ENCODE results near the gene ATP8B4. TPM values are rescaled to one million over a fixed set of nuclear protein-coding genes. Genes with fewer than 3 reads are reported as not detected.

Gene ATP8B4
- total RNA-seq, 1 donor from 2014 or later = 45.8 TPM

DNA sequence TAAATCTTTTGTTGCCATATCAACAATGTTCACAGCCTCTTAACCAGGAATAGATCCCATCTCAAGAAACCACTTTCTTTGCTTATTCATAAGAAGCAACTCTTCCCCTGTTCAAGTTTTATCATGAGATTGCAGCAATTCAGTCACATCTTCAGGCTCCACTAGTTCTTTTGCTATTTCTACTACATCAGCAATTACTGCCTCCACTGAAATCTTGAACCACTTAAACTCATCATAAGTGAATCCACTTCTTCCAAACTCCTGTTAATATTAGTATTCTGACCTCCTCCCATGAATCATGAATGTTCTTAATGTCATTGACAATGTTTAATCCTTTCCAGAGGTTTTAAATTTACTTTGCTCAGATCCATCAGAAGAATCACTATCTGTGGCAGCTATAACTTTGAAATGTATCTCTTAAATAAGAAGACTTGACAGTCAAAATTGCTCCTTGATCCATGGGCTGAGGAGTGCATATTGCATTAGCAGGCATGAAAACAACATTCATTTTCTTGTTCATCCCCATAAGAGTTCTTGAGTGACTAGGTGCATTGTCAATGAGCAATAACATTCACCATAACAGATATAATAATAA is 292.3 kb downstream of the ATP8B4 start:
- H3K27ac Mint-ChIP-seq (ENCODE audit: unreplicated experiment) = no peak overlapping the region
- no peak for TF ChIP-seq CTCF (IDR thresholded peaks at IDR 0.05; ENCODE audit: unreplicated experiment)
- no peak for DNase-seq (ENCODE audit: low spot score)
- H3K36me3 Mint-ChIP-seq (ENCODE audit: low read depth, unreplicated experiment) = no peaks in the 10 kb centered on the region
- no peaks in the 10 kb centered on the region for H3K9me3 Mint-ChIP-seq (ENCODE audit: unreplicated experiment)
- H3K4me3 Mint-ChIP-seq (ENCODE audit: unreplicated experiment) = no peak overlapping the region
- H3K27me3 Mint-ChIP-seq (ENCODE audit: unreplicated experiment) = peaks cover 5% of the 10 kb centered on the region
- H3K4me1 Mint-ChIP-seq (ENCODE audit: unreplicated experiment) = peaks cover 13% of the 10 kb centered on the region

DNA sequence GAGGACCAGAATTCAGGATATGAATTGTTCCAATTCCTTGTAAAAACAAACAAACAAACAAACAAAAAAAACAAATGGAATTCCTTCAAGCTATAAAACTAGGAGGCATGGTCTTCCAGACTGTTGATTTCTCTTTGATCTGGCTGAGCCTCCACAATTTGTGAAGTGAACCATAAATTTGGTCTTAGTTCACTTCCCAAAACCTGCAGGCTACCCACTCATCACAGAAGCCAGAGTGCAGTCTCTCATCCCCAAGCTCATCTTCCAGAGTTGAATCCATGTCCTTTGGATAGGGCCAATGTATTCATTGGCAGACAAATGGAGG is 294.3 kb downstream of the ATP8B4 start:
- H3K36me3 Mint-ChIP-seq (ENCODE audit: low read depth, unreplicated experiment) = no peaks in the 10 kb centered on the region
- no peak overlapping the region for H3K27ac Mint-ChIP-seq (ENCODE audit: unreplicated experiment)
- H3K27me3 Mint-ChIP-seq (ENCODE audit: unreplicated experiment) = peaks cover 3% of the 10 kb centered on the region
- no peak for DNase-seq (ENCODE audit: low spot score)
- H3K9me3 Mint-ChIP-seq (ENCODE audit: unreplicated experiment) = no peaks in the 10 kb centered on the region
- TF ChIP-seq CTCF (IDR thresholded peaks at IDR 0.05; ENCODE audit: unreplicated experiment) = no peak
- no peak overlapping the region for H3K4me3 Mint-ChIP-seq (ENCODE audit: unreplicated experiment)
- no peaks in the 10 kb centered on the region for H3K4me1 Mint-ChIP-seq (ENCODE audit: unreplicated experiment)

- no peaks in the 10 kb centered on the region for H3K36me3 Mint-ChIP-seq (ENCODE audit: low read depth, unreplicated experiment)
- no peak overlapping the region for H3K4me3 Mint-ChIP-seq (ENCODE audit: unreplicated experiment)
- H3K9me3 Mint-ChIP-seq (ENCODE audit: unreplicated experiment) = no peaks in the 10 kb centered on the region
- no peak overlapping the region for H3K27ac Mint-ChIP-seq (ENCODE audit: unreplicated experiment)
- no peak for DNase-seq (ENCODE audit: low spot score)
- peaks cover 1% of the 10 kb centered on the region for H3K27me3 Mint-ChIP-seq (ENCODE audit: unreplicated experiment)
- no peaks in the 10 kb centered on the region for H3K4me1 Mint-ChIP-seq (ENCODE audit: unreplicated experiment)
- no peak for TF ChIP-seq CTCF (IDR thresholded peaks at IDR 0.05; ENCODE audit: unreplicated experiment)
Observed at GRCh38 chr15:49823987-49824774, 294.9 kb downstream of the ATP8B4 start.

GRCh38 chr15:49817100-49817499 is 301.9 kb downstream of the ATP8B4 start:
- H3K9me3 Mint-ChIP-seq (ENCODE audit: unreplicated experiment) = no peaks in the 10 kb centered on the region
- H3K27me3 Mint-ChIP-seq (ENCODE audit: unreplicated experiment) = no peaks in the 10 kb centered on the region
- no peak overlapping the region for H3K27ac Mint-ChIP-seq (ENCODE audit: unreplicated experiment)
- TF ChIP-seq CTCF (IDR thresholded peaks at IDR 0.05; ENCODE audit: unreplicated experiment) = no peak
- no peak overlapping the region for H3K4me3 Mint-ChIP-seq (ENCODE audit: unreplicated experiment)
- DNase-seq (ENCODE audit: low spot score) = no peak
- peaks cover 7% of the 10 kb centered on the region for H3K4me1 Mint-ChIP-seq (ENCODE audit: unreplicated experiment)
- H3K36me3 Mint-ChIP-seq (ENCODE audit: low read depth, unreplicated experiment) = no peaks in the 10 kb centered on the region

GRCh38 chr15:49815950-49816349 is 303.1 kb downstream of the ATP8B4 start:
- Mint-ChIP-seq H3K27me3 (ENCODE audit: unreplicated experiment) (no peaks in the 10 kb centered on the region), H3K4me1 (ENCODE audit: unreplicated experiment) (peaks cover 7% of the 10 kb centered on the region), H3K4me3 (ENCODE audit: unreplicated experiment) (no peak overlapping the region), H3K36me3 (ENCODE audit: low read depth, unreplicated experiment) (no peaks in the 10 kb centered on the region), H3K9me3 (ENCODE audit: unreplicated experiment) (no peaks in the 10 kb centered on the region), H3K27ac (ENCODE audit: unreplicated experiment) (no peak overlapping the region)
- no peak for TF ChIP-seq CTCF (IDR thresholded peaks at IDR 0.05; ENCODE audit: unreplicated experiment)
- no peak for DNase-seq (ENCODE audit: low spot score)
